ENCODE measurements around the gene MFSD12.

Gene MFSD12

GRCh38 chr19:3599776-3600187 lies 42.4 kb upstream of the MFSD12 start:
- WGBS (ENCODE audit: insufficient coverage, insufficient read length), result no CpG with 5 or more reads among the region's 28 CpGs
- Histone ChIP-seq H3K27me3 (ENCODE audit: control insufficient read depth, insufficient read depth, low read length) (no peaks in the 10 kb centered on the region), H3K27ac (ENCODE audit: low read length) (no peak overlapping the region), H3K9me3 (ENCODE audit: control insufficient read depth, insufficient read depth, low read length) (no peaks in the 10 kb centered on the region), H3K4me1 (ENCODE audit: control insufficient read depth, insufficient read depth, low read length) (no peaks in the 10 kb centered on the region), H3K36me3 (ENCODE audit: control insufficient read depth, insufficient read depth, low read length) (no peaks in the 10 kb centered on the region; the same call in 1 of the 2 replicates), H3K4me3 (ENCODE audit: low read length) (no peak overlapping the region)
- DNase-seq (ENCODE audit: low read depth, low spot score), result no peak

GRCh38 chr19:3595521-3596061 lies 38.2 kb upstream of the MFSD12 start:
- WGBS (ENCODE audit: insufficient coverage, insufficient read length), result no CpG with 5 or more reads among the region's 34 CpGs
- H3K4me1 ChIP-seq (ENCODE audit: control insufficient read depth, insufficient read depth, low read length), result no peaks in the 10 kb centered on the region
- no peak overlapping the region for H3K4me3 ChIP-seq (ENCODE audit: low read length)
- H3K36me3 ChIP-seq (ENCODE audit: control insufficient read depth, insufficient read depth, low read length), result no peaks in the 10 kb centered on the region; the same call in 1 of the 2 replicates
- H3K9me3 ChIP-seq (ENCODE audit: control insufficient read depth, insufficient read depth, low read length), result no peaks in the 10 kb centered on the region; the same call in none of the 2 replicates
- no peaks in the 10 kb centered on the region for H3K27me3 ChIP-seq (ENCODE audit: control insufficient read depth, insufficient read depth, low read length)
- no peak overlapping the region for H3K27ac ChIP-seq (ENCODE audit: low read length)
- DNase-seq (ENCODE audit: low read depth, low spot score), result no peak

GRCh38 chr19:3593156-3593555 lies 35.8 kb upstream of the MFSD12 start:
- Histone ChIP-seq H3K27ac (ENCODE audit: low read length) (no peak overlapping the region), H3K4me1 (ENCODE audit: control insufficient read depth, insufficient read depth, low read length) (no peaks in the 10 kb centered on the region), H3K9me3 (ENCODE audit: control insufficient read depth, insufficient read depth, low read length) (no peaks in the 10 kb centered on the region; the same call in none of the 2 replicates), H3K36me3 (ENCODE audit: control insufficient read depth, insufficient read depth, low read length) (no peaks in the 10 kb centered on the region; the same call in 1 of the 2 replicates), H3K27me3 (ENCODE audit: control insufficient read depth, insufficient read depth, low read length) (no peaks in the 10 kb centered on the region), H3K4me3 (ENCODE audit: low read length) (no peak overlapping the region)
- no CpG with 5 or more reads among the region's 11 CpGs for WGBS (ENCODE audit: insufficient coverage, insufficient read length)
- no peak for DNase-seq (ENCODE audit: low read depth, low spot score)

- no peaks in the 10 kb centered on the region; the same call in 1 of the 2 replicates for H3K36me3 ChIP-seq (ENCODE audit: control insufficient read depth, insufficient read depth, low read length)
- no CpG with 5 or more reads among the region's 9 CpGs for WGBS (ENCODE audit: insufficient coverage, insufficient read length)
- H3K27ac ChIP-seq (ENCODE audit: low read length), result no peak overlapping the region
- H3K4me1 ChIP-seq (ENCODE audit: control insufficient read depth, insufficient read depth, low read length), result no peaks in the 10 kb centered on the region
- H3K27me3 ChIP-seq (ENCODE audit: control insufficient read depth, insufficient read depth, low read length), result no peaks in the 10 kb centered on the region
- H3K9me3 ChIP-seq (ENCODE audit: control insufficient read depth, insufficient read depth, low read length), result no peaks in the 10 kb centered on the region; the same call in none of the 2 replicates
- no peak overlapping the region for H3K4me3 ChIP-seq (ENCODE audit: low read length)
- no peak for DNase-seq (ENCODE audit: low read depth, low spot score)
Measured at GRCh38 chr19:3591876-3592613, 34.7 kb upstream of the MFSD12 start.

GRCh38 chr19:3590991-3591659 lies 33.7 kb upstream of the MFSD12 start:
- no peak for DNase-seq (ENCODE audit: low read depth, low spot score)
- no peaks in the 10 kb centered on the region; the same call in none of the 2 replicates for H3K9me3 ChIP-seq (ENCODE audit: control insufficient read depth, insufficient read depth, low read length)
- no CpG with 5 or more reads among the region's 8 CpGs for WGBS (ENCODE audit: insufficient coverage, insufficient read length)

GRCh38 chr19:3589949-3590348 lies 32.6 kb upstream of the MFSD12 start:
- Histone ChIP-seq H3K27ac (ENCODE audit: low read length) (no peak overlapping the region), H3K4me3 (ENCODE audit: low read length) (no peak overlapping the region), H3K36me3 (ENCODE audit: control insufficient read depth, insufficient read depth, low read length) (no peaks in the 10 kb centered on the region; the same call in 1 of the 2 replicates), H3K9me3 (ENCODE audit: control insufficient read depth, insufficient read depth, low read length) (no peaks in the 10 kb centered on the region; the same call in none of the 2 replicates), H3K27me3 (ENCODE audit: control insufficient read depth, insufficient read depth, low read length) (peaks cover 4% of the 10 kb centered on the region; the same call in 1 of the 2 replicates), H3K4me1 (ENCODE audit: control insufficient read depth, insufficient read depth, low read length) (no peaks in the 10 kb centered on the region)
- no CpG with 5 or more reads among the region's 22 CpGs for WGBS (ENCODE audit: insufficient coverage, insufficient read length)
- DNase-seq (ENCODE audit: low read depth, low spot score), result no peak

More at GRCh38 chr19:3590991-3591659, 33.7 kb upstream of the MFSD12 start:
- H3K4me3 ChIP-seq (ENCODE audit: low read length), result no peak overlapping the region
- no peak overlapping the region for H3K27ac ChIP-seq (ENCODE audit: low read length)
- H3K27me3 ChIP-seq (ENCODE audit: control insufficient read depth, insufficient read depth, low read length), result no peaks in the 10 kb centered on the region
- no peaks in the 10 kb centered on the region for H3K4me1 ChIP-seq (ENCODE audit: control insufficient read depth, insufficient read depth, low read length)
- no peaks in the 10 kb centered on the region; the same call in 1 of the 2 replicates for H3K36me3 ChIP-seq (ENCODE audit: control insufficient read depth, insufficient read depth, low read length)

GRCh38 chr19:3589439-3589838 lies 32.1 kb upstream of the MFSD12 start:
- WGBS (ENCODE audit: insufficient coverage, insufficient read length), result no CpG with 5 or more reads among the region's 11 CpGs
- Histone ChIP-seq H3K4me3 (ENCODE audit: low read length) (no peak overlapping the region), H3K4me1 (ENCODE audit: control insufficient read depth, insufficient read depth, low read length) (no peaks in the 10 kb centered on the region), H3K9me3 (ENCODE audit: control insufficient read depth, insufficient read depth, low read length) (no peaks in the 10 kb centered on the region; the same call in none of the 2 replicates), H3K27ac (ENCODE audit: low read length) (no peak overlapping the region), H3K27me3 (ENCODE audit: control insufficient read depth, insufficient read depth, low read length) (peaks cover 4% of the 10 kb centered on the region; the same call in 1 of the 2 replicates), H3K36me3 (ENCODE audit: control insufficient read depth, insufficient read depth, low read length) (no peaks in the 10 kb centered on the region; the same call in 1 of the 2 replicates)
- no peak for DNase-seq (ENCODE audit: low read depth, low spot score)

GRCh38 chr19:3586707-3587346 lies 29.4 kb upstream of the MFSD12 start:
- Histone ChIP-seq H3K9me3 (ENCODE audit: control insufficient read depth, insufficient read depth, low read length) (no peaks in the 10 kb centered on the region; the same call in none of the 2 replicates), H3K4me3 (ENCODE audit: low read length) (no peak overlapping the region), H3K36me3 (ENCODE audit: control insufficient read depth, insufficient read depth, low read length) (no peaks in the 10 kb centered on the region; the same call in 1 of the 2 replicates), H3K27ac (ENCODE audit: low read length) (no peak overlapping the region), H3K4me1 (ENCODE audit: control insufficient read depth, insufficient read depth, low read length) (no peaks in the 10 kb centered on the region), H3K27me3 (ENCODE audit: control insufficient read depth, insufficient read depth, low read length) (peaks cover 4% of the 10 kb centered on the region; the same call in 1 of the 2 replicates)
- DNase-seq (ENCODE audit: low read depth, low spot score), result no peak
- WGBS (ENCODE audit: insufficient coverage, insufficient read length), result no CpG with 5 or more reads among the region's 31 CpGs

GRCh38 chr19:3586127-3586626 lies 28.8 kb upstream of the MFSD12 start:
- no peak for DNase-seq (ENCODE audit: low read depth, low spot score)
- Histone ChIP-seq H3K4me3 (ENCODE audit: low read length) (peak overlapping the region; percentile 21; the same call in 1 of the 2 replicates), H3K36me3 (ENCODE audit: control insufficient read depth, insufficient read depth, low read length) (no peaks in the 10 kb centered on the region; the same call in 1 of the 2 replicates), H3K9me3 (ENCODE audit: control insufficient read depth, insufficient read depth, low read length) (no peaks in the 10 kb centered on the region; the same call in 1 of the 2 replicates), H3K27ac (ENCODE audit: low read length) (no peak overlapping the region), H3K27me3 (ENCODE audit: control insufficient read depth, insufficient read depth, low read length) (peaks cover 4% of the 10 kb centered on the region; the same call in 1 of the 2 replicates), H3K4me1 (ENCODE audit: control insufficient read depth, insufficient read depth, low read length) (no peaks in the 10 kb centered on the region)
- no CpG with 5 or more reads among the region's 16 CpGs for WGBS (ENCODE audit: insufficient coverage, insufficient read length)
